WI38 (cell line): ENCODE measurements around the gene SLC9A8.
"Not testable (repeated sequence)": the region's sequence is repeated elsewhere in the genome, so short reads cannot be mapped to it uniquely, and the experiment has no call there.

Experiments
- H3K4me3 ChIP-seq: 2 replicates; pipeline ENCODE4 v1.5.1; 2011; ENCODE audit warnings: low read depth, mild to moderate bottlenecking, control low read depth, low read length
- TF ChIP-seq, protein P1 (sequence below): IDR thresholded peaks from 2 replicates; pipeline ENCODE4 v1.5.1; 2012; ENCODE audit warnings: low read depth, mild to moderate bottlenecking, control low read depth, low read length

SLC9A8 gene

DNA sequence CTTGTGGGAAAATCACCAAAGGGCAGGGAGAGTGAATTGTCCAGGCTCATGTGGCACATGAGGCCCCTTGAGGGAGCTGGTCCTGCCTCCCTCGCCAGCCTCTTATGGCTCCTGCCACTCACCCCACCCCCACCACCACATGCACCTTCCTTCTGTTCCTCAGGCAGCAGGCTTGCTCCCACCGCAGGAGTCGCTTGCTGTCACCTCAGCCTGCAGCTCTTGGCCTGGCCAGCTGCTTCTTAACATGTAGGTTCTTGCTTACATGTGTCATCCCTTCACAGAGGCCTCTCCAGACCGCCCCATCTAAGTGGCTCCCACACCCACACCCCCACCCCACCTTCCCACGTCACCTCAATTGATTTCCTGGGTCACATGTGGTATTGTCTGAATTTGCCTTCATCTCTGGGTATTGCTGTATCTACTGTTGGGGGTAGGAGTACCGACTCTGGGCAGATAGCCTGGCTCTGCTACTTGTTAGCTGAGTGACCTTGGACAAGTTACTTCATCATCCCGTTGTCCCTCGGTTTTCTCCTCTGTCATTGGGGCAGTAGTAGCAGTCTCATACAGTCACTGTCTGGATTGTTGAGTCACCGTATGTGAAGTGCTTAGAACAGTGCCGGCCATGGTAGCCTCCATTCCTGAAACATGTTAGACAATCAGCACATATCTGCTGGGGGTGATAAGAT lies 41.7 kb downstream of the SLC9A8 start:
- H3K4me3 ChIP-seq = no peak overlapping the region
- TF ChIP-seq, protein P1, sequence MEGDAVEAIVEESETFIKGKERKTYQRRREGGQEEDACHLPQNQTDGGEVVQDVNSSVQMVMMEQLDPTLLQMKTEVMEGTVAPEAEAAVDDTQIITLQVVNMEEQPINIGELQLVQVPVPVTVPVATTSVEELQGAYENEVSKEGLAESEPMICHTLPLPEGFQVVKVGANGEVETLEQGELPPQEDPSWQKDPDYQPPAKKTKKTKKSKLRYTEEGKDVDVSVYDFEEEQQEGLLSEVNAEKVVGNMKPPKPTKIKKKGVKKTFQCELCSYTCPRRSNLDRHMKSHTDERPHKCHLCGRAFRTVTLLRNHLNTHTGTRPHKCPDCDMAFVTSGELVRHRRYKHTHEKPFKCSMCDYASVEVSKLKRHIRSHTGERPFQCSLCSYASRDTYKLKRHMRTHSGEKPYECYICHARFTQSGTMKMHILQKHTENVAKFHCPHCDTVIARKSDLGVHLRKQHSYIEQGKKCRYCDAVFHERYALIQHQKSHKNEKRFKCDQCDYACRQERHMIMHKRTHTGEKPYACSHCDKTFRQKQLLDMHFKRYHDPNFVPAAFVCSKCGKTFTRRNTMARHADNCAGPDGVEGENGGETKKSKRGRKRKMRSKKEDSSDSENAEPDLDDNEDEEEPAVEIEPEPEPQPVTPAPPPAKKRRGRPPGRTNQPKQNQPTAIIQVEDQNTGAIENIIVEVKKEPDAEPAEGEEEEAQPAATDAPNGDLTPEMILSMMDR = no peak

DNA sequence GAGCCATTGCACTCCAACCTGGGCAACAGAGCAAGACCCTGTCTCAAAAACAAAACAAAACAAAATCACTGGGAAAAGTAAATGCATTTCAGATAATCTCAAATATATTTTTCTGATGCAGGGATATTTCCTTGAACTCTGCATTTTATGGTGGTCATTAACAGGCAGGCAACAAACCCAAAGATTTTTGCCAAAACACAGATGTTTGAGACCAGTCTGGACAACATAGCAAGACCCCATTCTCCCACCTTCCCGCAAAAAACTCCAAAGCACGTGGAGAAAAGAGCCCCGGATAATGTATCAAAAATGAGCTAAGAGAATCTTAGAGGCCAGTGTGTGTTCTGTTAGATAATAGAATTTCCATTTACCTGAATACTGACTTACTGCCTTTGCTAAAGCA lies 44.3 kb downstream of the SLC9A8 start:
- H3K4me3 ChIP-seq = no peak overlapping the region

DNA sequence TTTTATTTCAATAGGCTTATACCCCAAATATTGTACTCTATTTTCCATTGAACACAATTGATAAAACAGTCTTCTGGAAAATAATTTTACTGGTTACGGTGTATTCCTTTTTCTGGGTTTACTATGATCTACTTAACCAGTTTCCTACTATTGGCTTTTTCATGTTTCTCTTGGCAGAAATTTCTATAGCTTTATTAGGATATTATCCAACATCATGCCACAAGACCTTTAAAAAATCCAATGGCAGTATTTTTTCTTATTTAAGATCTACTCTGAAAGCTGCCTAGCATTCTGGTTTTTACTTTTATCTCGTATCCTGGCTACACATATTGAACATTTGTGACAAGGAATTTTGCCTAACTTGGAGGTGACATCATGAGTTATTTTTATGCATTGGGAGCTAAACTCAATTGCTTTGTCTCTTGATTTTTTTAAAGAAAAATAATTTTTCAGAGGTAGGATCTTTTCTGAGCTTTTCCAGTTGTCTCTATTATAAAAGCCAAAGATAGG lies 45.5 kb downstream of the SLC9A8 start:
- H3K4me3 ChIP-seq = no peak overlapping the region
- TF ChIP-seq, protein P1 = no peak

More for the DNA sequence above, 44.3 kb downstream of the SLC9A8 start:
- TF ChIP-seq, protein P1 = no peak

DNA sequence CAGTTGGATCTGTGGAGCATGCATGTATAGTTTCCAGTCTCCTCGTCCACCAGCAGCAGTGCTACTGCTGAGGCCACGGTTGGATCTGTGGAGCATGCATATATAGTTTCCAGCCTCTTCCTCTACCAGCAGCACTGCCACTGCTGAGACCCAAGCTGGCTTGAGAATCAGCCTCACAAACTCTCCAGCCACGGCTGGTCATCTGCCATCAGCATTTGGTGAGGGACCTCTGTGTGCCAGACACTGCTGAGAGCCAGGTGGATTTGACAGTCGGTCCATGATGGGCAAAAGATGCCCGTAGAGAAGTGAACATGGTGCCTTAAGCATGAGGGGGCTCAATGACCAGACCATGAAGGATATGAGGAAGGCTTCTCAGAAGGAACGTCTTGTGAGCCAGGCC lies 46.4 kb downstream of the SLC9A8 start:
- TF ChIP-seq, protein P1 = no peak
- no peak overlapping the region for H3K4me3 ChIP-seq

DNA sequence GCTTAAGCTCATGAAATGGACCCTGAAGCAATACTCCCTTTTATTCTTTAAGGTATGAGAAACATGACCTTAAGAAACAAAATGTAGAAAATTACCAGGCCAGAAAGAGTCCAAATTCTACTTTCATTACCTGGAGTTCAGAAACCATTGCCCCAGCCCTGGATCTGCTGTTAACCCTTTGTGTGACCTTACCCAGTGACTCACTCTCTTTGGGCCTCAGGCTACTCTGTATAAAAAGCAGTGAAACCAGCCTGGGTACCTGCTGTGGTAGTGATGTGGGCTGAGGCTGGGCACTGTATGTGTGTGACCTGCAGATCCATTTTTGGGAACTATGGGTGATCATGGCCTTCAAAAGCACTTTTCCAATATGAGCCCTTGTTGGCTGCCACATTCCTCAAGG lies 47.2 kb downstream of the SLC9A8 start:
- TF ChIP-seq, protein P1 = no peak
- no peak overlapping the region for H3K4me3 ChIP-seq

DNA sequence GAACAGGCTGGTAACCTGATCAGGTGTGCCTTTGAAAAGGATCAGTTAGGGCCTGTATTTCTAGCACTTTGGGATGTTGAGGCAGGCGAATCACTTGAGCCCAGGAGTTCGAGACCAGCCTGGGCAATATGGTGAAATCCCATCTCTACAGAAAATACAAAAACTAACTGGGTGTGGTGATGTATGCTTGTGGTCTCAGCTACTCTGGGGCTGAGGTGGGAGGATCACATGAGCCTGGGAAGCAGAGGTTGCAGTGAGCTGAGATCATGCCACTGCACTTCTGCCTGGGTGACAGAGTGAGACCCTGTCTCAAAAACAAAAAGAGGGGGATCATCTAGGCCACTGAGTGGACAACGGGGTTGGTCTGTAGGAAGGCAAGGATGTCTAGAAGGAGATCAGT lies 48.6 kb downstream of the SLC9A8 start:
- H3K4me3 ChIP-seq = not testable (repeated sequence)

DNA sequence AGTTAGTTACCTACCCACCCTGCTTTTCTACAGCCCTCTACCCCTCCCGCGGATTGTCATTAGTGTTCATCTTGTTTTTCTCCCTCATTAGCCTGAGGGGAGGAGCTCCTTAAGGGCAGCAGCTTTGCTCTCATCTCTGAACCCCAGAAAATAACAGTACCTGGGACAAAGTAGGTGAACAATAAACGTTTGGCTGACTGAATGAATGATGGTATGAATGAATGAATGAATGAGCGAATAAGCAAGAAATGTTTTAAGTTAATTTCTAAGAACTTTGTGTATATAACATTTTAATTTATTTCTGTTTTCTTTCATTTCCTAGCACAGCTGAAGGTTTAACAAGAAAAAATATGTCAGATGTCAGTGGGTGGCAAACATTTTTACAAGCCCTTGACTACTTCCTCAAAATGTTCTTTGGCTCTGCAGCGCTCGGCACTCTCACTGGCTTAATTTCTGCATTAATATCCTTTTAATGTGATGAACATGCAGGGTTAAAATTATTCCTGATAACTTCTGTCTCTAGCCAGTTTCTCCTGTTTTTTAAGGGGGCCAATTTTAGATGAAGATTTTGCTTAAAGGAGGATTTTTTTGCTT lies 50.1 kb downstream of the SLC9A8 start:
- H3K4me3 ChIP-seq = no peak overlapping the region
- TF ChIP-seq, protein P1 = no peak
